Epidermal melanocyte (primary cell): ENCODE results near the gene CENPF.

Experiments
- DNase-seq: peaks from one replicate; pipeline ENCODE4 v3.0.0; 2011; ENCODE audit warnings: low spot score; ENCODE audit not compliant: insufficient read length

The CENPF gene

DNA sequence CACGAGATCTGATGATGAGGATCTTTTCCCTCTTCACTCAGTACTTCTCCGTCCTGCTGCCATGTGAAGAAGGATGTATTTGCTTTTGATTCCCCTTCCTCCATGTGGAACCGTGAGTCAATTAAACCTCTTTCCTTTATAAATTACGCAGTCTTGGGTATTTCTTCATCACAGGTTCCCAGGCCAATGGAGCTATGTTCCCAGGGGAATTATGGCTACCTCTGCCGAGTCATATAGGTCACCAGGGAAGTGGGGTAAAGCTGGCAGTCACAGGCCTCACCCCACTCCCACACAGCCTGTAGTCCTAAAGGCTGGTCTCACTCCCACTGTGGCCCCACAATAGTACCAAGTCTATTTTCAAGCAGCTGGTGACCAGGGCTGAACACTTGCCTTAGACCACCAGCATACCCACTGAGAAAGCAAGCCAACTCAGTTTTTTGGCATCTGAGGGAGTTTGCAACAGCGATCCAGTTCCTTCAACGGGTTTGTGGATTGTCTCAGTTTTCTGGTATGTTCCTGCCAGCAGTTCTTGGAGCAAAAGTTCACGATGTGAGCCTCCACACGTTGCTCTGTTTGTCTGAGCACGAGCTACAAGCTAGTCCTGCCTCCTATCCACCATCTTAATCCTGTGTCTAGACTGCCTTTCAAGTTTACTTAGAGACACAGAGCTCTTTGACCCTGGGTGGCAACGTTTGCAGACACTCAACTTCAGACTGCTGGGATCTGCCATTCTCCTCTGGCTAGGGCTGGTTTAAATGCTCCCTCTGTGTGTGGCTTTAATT, 104.5 kb downstream of the CENPF start:
- DNase-seq, result no peak

GRCh38 chr1:214708321-214708955, 105.4 kb downstream of the CENPF start:
- DNase-seq, result no peak

DNA sequence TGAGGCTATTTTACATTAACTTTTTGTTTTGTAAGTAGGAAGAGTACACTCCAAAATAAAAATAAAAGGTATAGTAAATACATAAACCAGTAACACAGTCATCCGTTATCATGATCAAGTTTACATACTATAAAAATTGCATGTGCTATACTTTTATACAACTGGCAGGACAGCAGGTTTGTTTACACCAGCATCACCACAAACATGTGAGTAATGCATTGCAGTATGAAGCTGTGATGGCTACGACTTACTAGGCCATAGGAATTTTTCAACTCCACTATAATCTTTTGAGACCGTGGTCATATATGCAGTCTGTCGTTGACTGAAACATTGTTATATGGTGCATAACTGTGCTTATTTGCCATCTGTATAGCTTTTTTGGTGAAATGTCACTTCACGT, 106.2 kb downstream of the CENPF start:
- DNase-seq, result no peak

DNA sequence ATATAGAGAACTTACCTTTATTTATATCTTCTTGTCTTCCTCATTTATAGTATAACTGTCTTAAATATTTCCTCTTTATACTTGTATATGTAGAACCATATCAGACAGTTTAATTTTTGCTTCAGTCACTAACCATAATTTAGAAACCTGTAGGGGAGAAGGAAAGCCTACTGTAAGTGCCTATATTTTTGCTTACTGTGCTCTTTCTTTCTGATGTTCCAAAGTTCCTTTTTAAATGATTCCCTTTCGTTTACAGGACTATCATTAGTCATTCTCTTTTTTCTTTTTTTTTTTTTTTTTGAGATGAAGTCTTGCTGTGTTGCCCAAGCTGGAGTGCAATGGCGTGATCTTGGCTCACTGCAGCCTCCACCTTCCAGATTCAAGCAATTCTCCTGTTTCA, 109.7 kb downstream of the CENPF start:
- no peak for DNase-seq
